NCI-H146 (cell line): ENCODE data around the gene CXXC1.
"Not testable (repeated sequence)": the region's sequence is repeated elsewhere in the genome, so short reads cannot be mapped to it uniquely, and the experiment has no call there.

Experiments used
- DNase-seq: peaks from one replicate; lab custom pipeline; 2025; lab: John Stamatoyannopoulos, UW

The CXXC1 gene

DNA sequence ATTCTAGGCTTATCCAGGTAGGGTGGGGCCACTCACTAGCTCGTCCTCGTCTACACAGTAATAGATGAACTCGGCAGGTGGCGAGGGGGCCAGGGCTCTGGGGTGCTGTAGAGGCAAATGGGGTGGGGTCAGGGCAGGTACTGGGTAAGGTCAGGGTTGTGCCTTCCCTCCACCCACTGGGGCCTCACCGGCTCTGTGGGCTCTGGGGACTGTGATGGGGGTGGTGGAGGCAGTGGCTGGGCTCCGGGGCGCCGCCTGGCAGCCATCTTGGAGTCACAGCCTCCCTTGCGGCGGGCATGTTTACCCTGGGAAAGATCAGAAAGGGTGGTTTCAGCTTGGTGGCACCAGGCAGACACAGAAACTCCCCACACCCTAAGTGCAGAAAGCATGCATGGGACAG is 12.6 kb downstream of the CXXC1 start:
- DNase-seq = no peak

DNA sequence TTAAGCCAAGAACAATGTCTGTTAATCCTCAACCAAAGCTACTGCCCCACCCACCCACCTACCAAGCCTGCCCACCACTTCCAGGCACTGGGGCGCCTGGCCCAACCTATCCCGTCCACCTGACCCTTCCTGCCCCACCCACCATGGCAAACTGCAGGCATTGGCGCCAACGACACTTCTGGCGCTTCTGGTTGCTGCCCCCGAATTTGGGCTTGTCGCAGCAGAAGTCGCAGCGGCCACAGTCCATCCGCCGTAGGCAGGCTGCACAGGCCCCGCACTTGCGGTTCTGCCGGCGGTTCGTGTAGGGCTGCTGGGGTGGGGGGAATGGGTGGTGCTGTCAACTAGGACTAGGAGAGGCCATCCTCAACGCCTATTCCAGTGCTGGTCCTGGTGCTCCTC is 13.4 kb downstream of the CXXC1 start:
- DNase-seq = no peak

DNA sequence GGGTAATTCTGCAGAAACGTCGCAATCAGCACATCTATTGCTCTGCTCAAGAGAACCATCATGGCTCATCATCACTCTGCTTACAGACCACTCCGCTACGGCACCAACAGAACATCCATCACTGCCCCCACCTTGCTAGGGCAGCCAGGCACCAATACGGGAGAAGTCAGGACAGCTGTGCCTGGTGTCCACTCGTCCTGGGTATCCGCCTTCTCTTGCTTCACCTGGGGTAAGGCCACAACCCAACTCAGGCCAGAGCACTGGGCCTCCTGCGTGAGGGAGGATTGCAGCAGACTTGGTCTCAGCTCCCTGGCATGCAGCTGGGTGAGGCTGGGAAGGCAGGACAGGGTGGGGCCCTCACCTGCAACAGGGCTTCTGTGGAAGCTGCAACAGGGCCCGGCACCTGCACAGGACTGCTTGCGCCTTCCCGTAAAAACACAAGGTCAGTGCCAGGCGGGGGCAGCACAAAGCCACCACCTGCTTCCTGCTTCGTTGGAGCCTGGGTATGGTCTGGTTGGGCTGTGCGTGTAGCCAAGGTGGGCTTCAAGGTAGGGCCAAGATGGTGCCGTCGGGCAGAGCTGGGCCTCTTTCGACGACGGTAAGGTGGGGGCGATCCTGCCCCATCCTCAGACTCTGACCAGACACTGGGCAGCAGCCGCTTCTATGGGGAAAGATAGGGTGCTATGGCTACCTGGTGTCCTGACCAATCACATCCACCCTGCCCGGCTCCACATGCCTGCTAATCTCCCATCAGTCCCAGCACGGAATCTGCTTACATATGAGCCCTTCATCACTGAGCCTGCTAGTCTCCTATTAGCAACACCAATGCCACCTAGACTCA is 14.1 kb downstream of the CXXC1 start:
- no peak for DNase-seq

DNA sequence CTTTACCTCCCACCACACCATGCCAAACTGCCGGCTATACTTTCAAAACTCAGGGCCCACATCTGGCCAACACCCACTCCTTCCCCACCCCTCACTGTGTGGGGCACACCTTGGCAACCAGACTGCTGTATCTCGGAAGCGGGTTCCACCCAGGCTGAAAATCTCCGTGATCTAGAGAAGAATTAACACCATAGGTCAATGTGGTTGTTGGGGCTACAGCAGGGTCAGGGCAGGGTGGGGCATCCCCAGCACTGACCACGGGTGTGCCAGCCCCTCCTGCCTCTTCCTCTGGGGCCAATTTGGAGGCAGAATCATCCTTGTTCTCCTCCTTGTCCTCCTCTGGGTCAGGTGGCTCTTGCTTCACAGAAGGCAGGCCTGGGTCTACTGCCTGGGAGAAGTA is 14.9 kb downstream of the CXXC1 start:
- DNase-seq = no peak

DNA sequence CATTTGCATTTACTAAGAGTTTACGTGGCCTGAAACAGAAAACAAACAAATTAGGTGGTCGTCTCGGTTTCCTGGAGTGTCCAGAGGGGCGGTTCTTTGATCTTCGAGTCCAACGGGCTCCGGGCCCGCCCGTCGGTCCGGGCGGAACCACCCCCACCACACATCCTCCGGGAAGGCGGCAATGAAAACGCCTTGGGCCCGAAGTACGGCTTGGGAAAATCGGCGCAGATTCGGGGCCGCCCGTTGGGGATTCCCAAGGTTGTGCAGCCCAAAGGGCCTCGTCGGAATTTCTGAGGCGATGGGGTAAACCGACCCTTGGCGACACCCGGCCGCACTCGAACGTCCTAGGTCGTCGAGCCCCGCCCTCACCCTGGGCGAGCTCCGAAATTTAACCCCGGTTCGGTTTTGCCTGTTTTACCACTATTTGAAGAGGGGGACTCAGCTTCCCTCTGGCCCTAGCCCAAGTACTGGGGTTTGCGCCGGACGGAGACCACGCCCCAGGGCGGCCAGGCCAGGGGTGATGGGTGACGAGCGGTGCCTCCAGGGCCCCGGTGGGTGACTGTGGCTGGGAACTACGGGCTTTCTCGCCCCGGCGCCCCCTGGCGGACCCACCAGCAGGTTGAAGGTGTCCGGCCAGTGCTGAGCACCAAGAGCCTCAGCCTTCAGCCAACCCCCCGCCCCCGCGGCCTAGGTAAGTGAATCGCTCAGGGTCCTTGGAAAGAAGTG is 19.3 kb downstream of the CXXC1 start:
- no peak for DNase-seq

DNA sequence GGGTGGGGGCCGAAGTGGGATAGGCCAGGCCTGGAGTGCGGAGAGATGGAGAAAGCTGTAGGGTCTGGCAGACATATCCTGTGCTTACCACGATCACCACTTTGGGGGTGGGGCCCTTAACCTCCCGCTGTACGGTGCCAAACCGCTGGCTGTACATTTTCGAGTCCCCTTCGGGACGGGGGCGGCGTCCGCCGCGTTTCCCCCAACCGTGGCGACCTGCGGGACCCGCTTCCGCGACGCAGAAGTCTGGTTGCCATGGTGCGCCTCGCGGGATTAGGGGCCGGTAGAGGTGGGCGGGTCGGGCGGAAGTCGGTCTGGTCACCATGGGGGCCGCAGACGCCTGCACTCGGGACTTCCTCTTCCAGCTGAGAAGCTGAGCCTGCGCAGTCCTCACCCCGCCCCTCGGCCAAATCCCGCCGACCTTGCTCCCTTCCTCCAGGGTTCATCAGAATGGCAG is 21.2 kb downstream of the CXXC1 start, which contains the start of gene CFAP53:
Gene CFAP53 (minus strand): TSS at position 248 of the 457 bp plus-strand sequence. CDS start 91 bp downstream, at position 157.
- DNase-seq = peak; percentile 96

DNA sequence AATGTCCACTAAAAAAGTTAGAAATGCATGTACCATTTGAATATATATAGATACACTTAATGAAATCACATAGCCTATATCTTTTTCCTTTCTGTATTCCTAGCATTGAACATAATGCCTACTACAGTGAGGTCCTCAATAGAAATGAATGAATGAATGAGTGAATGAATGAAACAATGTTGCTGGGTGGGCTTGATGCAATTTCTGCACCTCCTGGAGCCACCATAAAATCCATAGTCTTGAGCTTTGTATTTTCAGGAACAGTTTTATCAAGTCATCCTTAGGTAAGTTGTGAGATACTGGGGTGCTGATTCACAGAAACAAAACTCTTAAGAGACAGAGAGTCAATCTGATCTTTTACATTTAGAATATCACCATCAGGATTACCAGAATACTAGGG is 24.5 kb downstream of the CXXC1 start:
- DNase-seq = no peak

DNA sequence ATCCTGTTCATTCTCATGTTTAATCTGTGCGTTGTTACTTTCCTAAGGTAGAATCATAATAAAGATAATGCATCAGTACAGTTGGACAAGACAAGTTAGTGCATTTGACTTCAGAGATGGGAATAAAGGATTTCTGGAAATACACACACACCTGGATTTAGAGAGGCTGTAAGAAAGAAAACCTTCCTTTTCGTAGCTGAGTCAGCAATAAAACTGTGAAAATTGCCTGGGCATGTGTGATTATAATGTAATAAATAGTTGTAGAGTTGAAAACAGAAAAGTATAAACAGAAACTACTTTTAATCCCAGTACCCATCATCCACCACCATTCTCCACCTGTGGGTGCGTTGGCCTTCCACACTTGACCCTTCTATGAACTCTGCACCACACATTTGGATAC is 36.6 kb downstream of the CXXC1 start:
- DNase-seq = no peak

DNA sequence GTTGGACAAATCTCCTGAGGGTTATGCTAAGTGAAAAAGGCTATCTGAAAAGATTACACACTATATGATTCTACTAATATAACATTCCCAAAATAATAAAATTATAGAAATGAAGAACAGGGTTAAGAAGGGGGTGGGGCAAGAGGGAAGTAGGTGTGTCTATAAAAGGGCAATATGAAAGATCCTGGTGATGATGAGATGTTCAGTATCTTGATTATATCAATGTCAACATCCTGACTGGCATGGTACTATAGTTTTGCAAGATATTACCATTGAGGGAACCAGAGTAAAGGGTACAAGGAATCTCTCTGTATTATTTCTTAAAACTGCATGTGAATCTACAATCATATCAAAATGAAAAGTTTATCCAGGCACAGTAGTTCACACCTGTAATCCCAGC is 37.9 kb downstream of the CXXC1 start:
- no peak for DNase-seq

DNA sequence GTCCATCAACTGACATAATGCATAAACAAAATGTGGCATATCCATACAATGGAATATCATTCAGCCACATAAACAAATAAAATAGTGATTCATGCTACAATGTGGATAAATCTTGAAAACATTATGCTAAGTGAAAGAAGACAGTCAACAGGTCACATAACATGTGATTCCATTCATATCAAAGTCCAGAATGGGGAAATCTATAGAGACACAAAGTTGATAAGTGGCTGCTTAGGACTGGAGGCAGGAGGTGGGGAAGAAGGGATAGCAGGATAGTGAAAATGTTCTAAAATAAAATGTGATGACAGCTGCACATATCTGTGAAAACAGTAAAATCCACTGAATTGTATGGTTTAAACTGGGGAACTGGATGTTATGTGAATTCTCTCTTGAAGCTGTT is 39.9 kb downstream of the CXXC1 start:
- no peak for DNase-seq

DNA sequence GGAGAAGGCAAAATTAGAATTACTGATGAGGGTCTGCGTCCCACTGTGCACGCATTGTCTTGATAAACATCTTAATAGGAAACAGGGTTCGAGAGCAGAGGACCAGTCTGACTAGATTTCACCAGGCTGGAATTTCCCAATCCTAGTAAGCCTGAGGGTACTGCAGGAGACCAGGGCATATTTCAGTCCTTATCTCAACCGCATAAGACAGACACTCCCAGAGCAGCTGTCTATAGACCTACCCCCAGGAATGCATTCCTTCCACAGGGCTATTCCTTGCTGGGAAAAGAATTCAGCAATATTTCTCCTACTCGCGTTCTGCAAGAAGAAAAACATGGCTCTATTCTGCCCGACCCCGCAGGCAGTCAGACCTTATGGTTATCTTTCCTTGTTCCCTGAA is 45.7 kb downstream of the CXXC1 start:
- DNase-seq = not testable (repeated sequence)

DNA sequence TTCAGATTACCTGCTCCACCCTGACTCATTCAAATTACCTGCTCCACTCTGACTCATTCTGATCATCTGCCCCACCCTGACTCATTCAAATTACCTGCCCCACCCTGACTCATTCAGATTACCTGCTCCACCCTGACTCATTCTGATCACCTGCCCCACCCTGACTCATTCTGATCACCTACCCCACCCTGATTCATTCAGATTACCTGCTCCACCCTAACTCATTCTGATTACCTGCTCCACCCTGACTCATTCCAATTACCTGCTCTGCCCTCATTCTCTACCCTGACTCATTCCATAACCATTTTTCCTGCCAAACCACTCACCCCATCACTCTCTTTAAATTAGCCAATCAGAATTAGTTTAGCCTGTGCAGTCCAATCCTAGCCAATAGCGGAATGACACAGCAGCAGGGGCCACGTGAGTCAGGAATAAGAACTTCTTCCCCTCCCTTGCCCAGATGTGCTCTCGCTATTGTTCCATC is 47.4 kb downstream of the CXXC1 start:
- no peak for DNase-seq

DNA sequence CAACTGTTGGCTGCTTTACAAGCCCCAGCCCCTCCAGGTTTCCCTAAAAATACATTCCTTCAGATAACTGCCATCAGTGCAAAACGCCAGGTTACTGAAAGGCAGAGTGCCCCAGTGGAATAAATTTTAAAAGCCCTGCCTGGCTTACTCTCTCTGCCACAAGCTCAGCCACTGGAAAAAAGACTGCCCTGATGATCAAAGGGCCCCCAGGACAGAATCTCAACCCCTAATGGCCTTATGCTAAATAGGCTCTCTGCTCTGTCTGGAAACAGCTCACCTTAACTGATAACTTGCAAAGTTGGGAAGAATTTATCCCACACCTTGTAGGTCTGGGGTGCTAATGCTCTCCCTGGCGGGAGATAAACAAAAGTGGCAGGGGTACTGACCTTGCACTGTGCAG is 55.1 kb downstream of the CXXC1 start:
- no peak for DNase-seq
